NCI-H82 treated with DMSO at 0.1 percent for 48 hours (cell line): Measurements from ENCODE around the gene ENOX1.

ENCODE experiments used
- DNase-seq: peaks from one replicate; lab custom pipeline; 2025; ENCODE audit not compliant: unreplicated experiment; lab: John Stamatoyannopoulos, UW

The ENOX1 gene

DNA sequence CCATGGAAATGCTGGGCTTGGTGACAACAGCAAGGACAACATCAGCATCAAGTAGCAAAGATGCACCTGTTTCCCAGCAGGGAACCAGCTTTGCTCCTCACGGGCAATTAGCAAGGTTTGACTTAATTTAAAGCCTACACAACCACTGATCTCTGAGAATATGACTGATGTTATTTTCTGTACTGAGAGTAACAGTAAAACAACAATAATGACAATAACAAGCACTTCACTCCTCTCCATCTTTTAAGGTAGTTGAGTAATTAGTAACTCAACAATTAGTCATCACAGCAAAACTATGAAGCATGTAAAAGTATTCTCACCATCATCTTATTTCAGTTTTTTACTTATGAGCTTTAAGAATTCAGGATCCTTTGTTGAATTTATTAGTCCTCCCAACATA, 37.3 kb downstream of the ENOX1 start:
- no peak for DNase-seq

DNA sequence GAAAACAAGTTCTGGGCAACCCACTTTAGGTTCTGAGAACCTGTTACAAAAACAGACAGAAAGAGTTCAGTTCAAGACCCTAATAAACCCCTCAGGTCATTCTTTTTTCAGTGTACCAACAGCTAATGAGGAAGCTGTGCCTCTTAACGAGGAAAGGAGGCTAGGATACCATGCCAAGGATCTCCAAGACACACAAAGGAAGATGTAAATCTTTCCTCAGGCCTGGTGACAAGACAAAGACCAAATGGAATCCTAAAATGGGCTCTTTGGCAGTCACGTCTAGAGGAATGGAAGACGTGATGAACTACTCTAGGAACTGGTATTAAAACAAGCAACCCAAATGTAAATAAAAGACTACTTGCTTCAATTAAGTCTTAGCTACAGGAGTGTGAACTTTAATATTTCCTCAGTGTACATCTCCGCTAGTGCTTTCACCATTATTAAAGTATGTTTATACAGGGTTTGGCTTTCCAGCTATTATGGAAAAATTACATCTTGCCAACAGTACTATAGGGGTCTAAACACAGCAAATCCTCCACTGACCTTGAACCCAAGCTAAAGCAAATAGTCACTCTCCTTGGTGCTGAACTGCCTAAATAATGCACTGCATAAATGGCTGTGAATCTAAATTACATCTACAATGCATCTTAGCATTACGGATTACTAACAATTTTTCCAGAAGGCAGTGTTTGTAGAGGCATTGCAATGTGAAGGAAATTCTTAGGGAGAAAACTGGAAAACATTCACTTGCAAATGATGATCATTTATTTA, 42.3 kb downstream of the ENOX1 start:
- no peak for DNase-seq

DNA sequence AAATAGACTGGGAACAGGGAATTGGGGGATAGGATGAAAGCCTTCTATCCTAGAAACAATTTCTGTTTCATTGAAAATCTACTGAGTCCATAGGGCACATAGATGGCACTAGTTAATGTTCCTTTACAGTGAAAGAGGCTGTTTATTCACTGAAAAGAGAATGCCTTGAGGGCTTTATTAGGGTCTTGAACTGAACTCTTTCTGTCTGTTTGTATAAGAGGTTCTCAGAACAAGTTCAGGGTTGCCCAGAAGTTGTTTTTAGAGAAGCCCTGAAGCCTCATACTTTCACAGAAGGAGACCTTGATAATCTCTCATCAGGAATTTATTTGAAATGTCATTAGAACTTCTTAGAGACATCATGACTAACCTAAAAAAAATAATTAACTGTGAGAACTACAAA, 43.9 kb downstream of the ENOX1 start:
- no peak for DNase-seq

DNA sequence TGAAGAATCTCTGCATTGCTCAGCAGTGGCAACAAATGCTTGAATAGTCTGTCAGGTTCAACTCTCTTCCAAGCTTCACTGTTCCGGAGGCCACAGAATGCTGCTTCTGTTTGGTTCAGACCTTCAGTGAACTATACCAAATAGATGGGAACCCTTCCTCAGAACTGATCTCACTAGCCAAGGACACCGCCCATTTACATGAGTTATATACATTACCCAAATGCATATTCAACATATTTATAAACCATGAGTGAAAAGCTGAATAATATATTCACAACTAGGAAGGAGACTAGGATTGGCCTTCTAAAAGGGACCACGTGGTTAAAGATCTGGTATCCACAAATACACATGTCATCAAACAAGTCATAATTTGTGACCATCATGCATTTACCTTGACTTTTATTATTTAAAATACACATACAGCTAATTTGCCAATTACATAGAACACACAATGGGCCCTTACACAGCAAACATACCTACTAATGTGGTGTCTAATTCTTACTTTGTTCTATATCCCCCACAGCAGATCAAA, 49.3 kb downstream of the ENOX1 start:
- DNase-seq, result no peak

DNA sequence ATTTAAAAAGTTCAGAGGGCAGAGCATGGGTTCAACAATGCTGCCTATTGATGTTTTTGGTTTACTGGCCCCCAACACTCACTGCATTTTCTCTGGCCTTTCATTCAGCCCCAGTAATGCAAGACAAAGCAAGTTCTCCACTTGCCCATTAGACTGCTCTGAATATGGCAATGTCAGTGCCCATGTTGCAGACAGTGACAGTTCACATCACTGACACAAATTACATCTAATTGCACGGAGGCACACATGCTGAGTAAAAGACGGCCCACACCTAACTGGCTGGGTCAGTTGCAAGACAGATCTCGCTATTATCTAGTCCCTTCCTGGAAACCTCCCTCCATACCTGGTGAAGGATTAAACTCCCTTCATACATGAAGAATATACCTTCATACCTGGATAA, 54.0 kb downstream of the ENOX1 start:
- DNase-seq, result no peak

DNA sequence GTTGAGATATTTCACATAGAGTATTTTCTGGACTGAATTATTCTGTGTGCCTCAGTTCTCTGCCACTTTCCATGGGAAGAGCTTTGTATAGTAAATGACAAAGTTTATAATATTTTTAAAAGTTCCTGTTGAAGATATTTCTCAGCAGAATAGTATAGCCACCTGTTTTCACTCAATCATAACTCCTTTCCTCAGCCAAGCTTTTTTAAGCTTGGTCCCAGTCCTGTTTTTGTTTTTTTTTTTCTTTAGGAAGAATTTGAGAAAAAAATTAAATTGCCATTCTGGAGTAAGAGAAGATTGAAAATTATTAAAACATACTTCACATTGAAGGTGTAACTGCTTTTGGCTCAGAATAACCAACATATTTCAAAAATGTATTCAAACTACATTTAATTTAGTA, 55.5 kb downstream of the ENOX1 start:
- DNase-seq, result no peak

DNA sequence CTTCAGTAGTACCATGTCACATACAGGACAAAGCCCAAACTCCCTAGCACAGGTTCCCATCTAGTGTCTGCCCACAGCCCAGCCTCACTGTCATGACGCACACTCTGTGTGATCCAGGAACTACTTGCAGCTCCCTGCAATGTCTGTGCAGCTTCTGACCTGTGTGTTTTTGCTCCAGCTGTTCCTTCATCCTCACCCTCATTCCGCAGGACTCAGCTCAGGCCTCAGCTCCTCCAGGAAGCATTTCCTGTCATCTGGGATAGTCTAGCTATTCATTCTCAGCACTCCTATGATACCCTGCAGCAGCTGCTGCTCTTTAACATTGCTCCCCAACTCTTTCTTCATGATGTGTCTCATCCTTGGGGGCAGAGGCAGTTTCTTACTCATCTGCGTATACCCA, 56.1 kb downstream of the ENOX1 start:
- no peak for DNase-seq

DNA sequence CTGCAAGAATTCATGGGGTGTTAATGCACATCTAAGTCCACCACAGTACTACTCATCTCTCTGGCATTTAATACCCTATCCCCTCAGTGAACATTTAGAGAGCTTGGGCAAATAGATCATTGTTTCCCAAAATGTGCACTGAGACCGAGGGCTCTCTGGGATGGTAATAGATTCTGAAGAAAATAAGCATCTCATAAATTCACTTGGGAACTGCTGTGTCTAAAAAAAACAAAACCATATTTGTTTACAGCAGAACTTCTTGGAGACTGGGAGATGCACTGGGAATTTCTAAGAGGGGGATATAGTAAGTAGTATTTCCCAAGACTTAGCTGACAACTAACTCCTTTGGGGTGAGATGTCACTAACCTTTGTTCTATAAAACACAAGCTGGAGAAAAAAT, 58.4 kb downstream of the ENOX1 start:
- DNase-seq, result no peak

DNA sequence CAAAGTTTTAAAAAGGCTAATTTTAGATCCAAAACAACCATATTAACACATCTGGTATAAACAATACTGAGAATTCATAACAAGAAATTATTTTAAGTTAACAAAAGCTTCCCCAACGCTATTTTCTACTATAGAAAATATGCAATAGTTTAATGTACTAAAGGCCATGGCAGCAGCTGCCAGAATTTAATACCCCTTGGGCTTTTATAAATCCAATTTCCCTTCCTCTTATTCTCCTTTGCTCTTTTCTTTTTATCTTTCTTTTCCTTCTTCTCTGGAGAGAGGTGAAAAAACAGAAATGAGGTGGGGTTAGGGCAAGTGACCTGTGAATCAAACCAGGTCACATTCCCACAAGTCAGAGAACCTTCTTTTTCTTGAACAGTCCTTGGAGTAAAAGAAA, 58.9 kb downstream of the ENOX1 start:
- no peak for DNase-seq

DNA sequence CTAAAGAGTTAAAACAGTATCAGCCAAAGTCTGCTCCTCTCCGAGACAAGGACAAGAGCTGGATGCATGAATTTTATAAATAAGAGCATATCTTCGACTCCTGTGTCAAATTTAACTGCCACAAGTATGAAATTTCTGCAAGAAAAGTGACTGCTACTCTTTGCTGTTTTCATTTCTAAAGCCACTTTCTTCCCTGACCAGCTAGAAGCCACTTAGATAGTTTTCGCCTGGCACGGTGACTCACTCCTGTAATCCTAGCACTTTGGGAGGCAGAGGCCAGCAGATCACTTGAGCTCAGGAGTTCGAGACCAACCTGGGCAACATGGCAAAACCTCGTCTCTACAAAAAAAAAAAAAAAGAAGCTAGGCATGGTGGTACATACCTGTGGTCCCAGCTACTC, 61.3 kb downstream of the ENOX1 start:
- no peak for DNase-seq

DNA sequence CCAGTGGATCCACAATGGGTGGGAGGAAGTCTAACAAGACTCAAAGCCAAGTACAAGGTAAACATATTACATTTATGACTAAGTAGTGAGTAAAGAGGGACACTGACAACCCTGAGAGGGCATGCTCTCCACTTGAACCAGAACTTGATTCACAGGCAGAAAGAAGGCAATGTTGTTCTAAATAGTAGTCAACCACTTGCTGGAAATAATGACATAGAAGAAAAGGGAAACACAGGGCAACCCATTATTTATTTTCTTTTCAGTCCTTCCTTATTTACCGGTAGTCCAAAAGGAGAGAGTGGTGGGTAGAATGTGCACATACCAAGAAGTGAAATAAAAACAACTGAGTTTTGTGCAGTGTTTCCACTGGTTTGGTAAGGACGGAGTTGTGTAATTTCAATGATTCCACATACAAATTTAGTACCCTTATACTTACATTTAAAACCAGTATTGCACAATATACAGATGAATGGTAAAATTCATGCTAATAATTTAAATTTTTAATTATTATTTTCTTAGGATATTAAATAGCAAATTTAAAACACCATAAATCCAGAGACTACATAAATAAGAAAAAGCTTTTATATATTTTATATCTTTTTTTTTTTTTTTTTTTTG, 65.9 kb downstream of the ENOX1 start:
- no peak for DNase-seq

DNA sequence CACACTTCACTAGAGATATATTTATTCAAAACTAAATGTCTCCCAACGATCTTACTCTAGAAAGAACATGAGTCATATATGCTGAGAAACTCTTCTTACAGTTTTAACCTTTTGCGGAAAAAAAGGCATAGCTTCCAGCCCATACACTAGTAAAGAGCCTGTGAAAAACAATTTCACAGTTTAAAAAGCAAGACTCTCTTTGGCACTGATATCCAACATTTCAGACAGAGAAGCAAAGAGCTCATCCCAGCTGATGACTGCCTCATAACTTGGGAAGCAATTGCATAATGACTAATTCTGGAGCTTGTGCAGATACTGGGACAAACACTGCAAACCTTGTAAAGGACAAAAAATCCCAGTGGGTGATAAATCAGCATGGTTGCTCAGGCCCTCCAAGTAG, 88.0 kb downstream of the ENOX1 start:
- DNase-seq, result no peak

DNA sequence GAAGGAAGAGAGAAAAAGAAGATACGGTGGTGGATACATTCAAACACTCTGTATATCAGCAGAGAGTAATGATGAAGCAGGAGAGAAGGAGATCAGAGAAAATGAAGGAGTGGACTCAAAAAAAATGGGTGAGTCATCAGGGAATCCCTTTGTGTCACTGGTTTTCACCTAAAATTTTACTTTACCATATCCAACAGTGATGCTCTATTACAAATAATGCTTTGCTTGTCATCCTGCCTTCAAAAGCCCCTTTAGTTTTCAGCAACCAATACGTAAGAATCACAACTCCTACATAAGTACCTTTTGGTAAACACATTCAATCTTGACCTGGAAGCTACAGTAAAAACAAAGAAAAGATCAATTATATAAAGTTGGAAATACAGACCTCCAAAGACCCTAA, 88.8 kb downstream of the ENOX1 start:
- no peak for DNase-seq

DNA sequence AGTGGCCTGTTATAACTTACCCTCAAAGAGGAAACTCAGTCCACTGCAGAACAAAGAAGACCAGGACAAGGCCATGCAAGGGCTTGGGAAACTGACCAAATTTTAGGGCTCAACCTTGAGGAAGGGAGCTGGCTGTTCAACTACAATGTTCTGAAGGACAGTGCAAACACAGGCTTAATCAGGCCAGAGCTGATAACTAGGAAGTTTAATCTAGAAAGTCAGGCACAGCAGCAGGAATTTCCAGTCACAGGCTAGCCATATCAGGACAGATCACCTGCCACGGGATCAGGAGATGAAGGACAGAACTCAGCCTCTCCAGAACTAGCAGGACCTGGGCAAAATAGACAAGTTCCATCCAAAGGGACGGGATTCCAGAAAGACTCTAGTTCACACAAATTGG, 89.4 kb downstream of the ENOX1 start:
- no peak for DNase-seq

DNA sequence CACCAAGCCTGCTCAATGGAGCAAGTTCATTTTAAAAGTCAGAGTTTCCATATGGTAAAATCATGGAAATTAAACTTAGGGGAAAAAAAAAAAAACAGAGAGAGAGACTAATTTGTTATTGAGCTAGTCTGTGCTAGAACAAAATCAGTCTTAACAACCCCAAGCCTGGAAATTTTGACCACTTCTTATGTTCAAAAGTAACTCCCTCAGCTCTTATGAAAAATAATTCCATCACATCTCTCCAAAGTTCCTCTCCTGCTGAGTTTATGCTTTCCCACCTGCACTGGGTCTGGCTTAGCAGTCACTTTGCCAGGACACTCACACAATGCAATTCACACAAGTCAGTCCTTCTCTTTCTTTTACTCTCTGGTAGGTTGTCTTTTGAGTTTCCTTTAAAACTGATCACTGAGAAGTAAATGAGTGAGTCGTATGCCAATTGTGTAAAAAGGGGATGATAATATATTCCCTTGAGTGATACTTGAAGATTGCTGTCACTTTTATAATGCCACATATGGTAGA, 92.6 kb downstream of the ENOX1 start:
- no peak for DNase-seq

DNA sequence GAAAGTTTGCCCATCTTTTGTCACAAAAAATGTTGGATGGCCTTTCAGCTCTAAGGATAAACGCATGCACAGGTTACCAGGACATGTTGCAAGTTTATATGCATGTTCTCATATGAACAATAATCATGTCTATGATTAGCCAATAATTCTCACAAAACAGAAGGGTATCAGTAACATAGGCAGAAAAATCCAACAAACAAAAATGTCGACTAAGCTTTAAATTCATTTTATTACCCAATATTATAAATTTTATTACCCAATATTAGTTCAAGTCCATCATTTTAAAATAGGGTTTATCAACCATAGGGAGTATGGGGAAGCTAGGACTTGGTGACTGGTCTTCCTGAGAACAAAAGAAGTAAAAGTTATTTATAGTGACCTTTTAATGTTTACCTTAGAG, 93.1 kb downstream of the ENOX1 start:
- no peak for DNase-seq

DNA sequence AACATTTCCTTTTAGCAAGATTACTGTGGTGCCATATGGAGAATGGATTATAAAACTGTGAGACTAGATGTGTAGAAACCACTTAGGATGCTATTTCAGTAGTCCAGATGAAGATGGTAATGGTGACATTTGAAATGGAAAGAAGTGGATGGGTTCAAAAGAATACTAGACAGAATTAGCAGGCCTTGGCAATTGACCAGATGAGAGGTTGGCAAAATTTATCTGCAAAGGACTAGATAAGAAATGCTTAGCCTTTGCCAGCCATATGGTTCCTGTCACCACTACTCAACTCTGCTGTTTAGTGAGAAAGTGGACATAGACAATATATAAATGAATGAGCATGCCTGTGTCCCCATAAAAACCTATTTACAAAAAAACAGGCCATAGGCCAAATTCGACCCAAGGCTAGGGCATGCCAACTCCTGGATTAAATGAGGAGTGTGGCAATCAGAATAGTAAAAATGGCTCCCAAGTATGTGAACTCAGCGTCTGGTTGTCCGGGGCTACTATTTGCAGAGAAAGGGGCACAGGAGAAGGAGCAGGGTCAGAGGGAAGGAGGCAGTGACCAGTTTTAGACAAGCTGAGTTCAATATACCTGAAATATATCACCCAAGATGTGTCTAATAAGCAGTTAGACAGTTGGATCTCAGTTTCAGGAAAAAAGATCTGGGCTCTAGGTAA, 98.4 kb downstream of the ENOX1 start:
- peak; percentile 47 for DNase-seq

DNA sequence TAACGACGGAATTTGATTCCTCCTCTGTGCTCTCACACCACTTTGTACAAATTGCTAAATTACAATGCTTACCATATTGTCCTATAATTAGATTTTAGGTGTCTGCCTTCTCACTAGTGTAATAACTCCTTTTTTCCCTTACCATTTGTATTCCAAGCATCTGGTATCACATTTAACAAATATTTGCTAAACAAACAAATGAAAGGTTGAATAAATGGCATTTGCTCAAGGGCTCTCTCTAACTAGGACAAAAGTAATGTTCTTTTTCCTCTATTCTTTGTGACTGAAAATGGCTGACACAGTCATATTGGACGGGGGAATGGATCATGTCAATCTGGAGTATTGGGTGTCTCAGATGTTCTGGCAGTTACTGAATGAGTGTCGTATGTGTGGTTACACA, 99.7 kb downstream of the ENOX1 start:
- DNase-seq, result no peak

DNA sequence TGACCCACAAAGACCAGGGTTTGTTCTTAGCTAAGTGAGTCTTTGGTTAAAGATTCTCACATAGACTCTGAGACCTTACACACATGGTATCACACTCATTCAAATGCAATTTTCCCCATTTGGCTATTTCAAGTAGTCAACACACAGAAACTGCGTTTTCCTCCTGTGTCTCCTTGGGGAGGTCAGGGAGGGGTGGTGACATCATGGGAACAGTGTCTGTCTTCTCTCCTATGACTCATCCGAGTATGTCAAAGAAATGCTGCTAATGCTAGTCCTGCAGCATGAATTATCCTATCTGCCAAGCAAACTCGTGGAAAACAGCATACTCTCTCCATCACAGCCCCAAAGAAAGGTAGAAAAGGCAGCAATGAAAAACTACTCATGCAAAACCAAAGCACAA, 100.2 kb downstream of the ENOX1 start:
- DNase-seq, result no peak

DNA sequence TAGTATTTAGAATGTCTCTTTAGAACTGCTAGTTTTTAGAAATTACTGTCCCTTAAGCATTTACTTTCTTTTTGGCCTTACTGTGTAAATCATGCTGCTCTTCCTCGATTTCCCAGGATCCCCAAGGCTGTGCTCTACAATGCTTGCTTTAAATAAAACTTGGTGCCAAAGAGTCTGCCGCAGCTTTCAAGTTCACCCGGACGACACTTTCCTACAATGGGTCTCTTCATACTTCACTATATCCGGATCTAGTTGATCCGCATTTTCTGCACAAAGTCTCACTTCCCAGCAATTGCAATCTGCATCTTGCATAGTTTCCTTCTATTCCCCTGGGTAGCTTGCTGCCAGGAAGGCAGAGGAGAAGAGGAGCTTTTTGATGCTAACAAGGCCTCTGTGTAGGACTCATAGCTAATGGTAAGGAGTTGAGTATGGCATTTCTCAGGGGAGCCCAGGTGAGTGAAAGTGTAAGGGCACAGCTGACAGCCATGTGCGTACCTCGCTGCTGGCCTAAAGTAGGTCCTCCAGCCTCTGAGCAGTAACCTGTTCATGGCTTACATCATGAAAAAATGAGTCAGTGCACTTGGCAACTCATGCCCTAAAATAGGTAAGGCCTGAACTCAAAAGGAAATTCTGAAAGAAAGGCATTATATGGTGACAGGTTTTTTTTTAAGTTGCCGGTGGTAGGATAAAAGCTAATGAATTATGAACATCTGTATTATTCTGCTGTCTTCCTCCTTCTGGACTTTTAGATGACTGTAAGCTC, 101.6 kb downstream of the ENOX1 start:
- no peak for DNase-seq

DNA sequence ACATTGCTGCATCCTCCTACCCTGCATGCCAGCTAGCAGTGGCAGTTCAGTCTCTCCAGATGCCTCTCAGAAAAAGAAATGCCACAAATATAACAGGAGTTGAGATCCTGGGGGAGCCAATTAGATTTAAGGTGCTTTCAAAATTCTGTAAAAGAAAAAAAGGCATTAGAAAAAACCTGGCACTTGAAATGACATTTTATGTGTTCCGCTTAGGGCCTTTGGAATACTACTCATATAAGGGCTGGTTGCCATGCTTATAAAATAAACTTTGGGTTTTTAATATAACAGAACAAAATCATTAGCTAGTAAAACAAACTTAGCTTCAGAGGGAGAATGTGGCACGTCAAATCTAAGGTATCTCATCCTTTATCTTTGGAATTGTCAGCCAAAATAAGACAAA, 104.1 kb downstream of the ENOX1 start:
- DNase-seq, result no peak
